OCI-LY3 (cell line): ENCODE measurements around the gene TCEANC.

Source experiments
- H2AFZ ChIP-seq: fragments of 200-600, 300-600 bp; shearing (Covaris generic); 2 replicates; pipeline ENCODE4 v1.6.0; 2014; ENCODE audit warnings: antibody characterized with exemption, low read depth, low read length
- H3K27ac ChIP-seq: fragments of 200-600, 300-600 bp; sonication (generic); 2 replicates; pipeline ENCODE4 v1.5.1; 2014; ENCODE audit warnings: mild to moderate bottlenecking, low read length, moderate library complexity, mixed read lengths
- H3K27me3 ChIP-seq: fragments of 200-600, 300-600 bp; sonication (generic); 2 replicates; pipeline ENCODE4 v1.6.1; 2014; ENCODE audit warnings: low read depth, low read length, mixed read lengths
- H3K36me3 ChIP-seq: fragments of 200-600, 300-600 bp; sonication (generic); replicated peaks from 2 replicates; pipeline ENCODE3; 2014; ENCODE audit warnings: low read depth, low read length, mixed read lengths
- H3K4me1 ChIP-seq: fragments of 300-600, 200-600 bp; sonication (generic); 2 replicates; pipeline ENCODE4 v1.6.1; 2014; ENCODE audit warnings: low read length, mixed read lengths
- H3K4me2 ChIP-seq: fragments of 200-600, 300-600 bp; sonication (generic); 2 replicates; pipeline ENCODE4 v1.6.1; 2014; ENCODE audit warnings: low read length, mixed read lengths
- H3K4me3 ChIP-seq: fragments of 300-600, 200-600 bp; sonication (generic); 2 replicates; pipeline ENCODE4 v1.5.1; 2014; ENCODE audit warnings: antibody characterized with exemption, mild to moderate bottlenecking, low read length, moderate library complexity
- H3K79me2 ChIP-seq: fragments of 300-600, 200-600 bp; shearing (Covaris generic); 2 replicates; pipeline ENCODE4 v1.6.1; 2014; ENCODE audit warnings: mild to moderate bottlenecking, low read length, mixed read lengths
- H3K9ac ChIP-seq: fragments of 300-600, 200-600 bp; shearing (Covaris generic); 2 replicates; pipeline ENCODE4 v1.6.0; 2014; ENCODE audit warnings: mild to moderate bottlenecking, low read length, moderate library complexity
- H3K9me3 ChIP-seq: fragments of 200-600, 300-600 bp; shearing (Covaris generic); 2 replicates; pipeline ENCODE4 v1.6.1; 2014; ENCODE audit warnings: low read length, mixed read lengths; ENCODE audit not compliant: insufficient read depth
- H4K20me1 ChIP-seq: fragments of 200-600, 300-600 bp; sonication (generic); 2 replicates; pipeline ENCODE4 v1.6.1; 2016; ENCODE audit warnings: low read length, mixed read lengths; ENCODE audit not compliant: insufficient read depth
- EZH2phosphoT487 ChIP-seq: fragments of 200-600 bp; shearing (Covaris generic); IDR thresholded peaks from 2 replicates; pipeline ENCODE4 v1.6.1; 2018; ENCODE audit warnings: antibody characterized with exemption, mixed run types, low read depth
- TF ChIP-seq, protein P1 (sequence below): fragments of 200-600, 300-600 bp; sonication (generic); IDR thresholded peaks from 2 replicates; pipeline ENCODE4 v1.5.1; 2014; ENCODE audit warnings: antibody characterized with exemption, low read length, low read depth

The TCEANC gene

DNA sequence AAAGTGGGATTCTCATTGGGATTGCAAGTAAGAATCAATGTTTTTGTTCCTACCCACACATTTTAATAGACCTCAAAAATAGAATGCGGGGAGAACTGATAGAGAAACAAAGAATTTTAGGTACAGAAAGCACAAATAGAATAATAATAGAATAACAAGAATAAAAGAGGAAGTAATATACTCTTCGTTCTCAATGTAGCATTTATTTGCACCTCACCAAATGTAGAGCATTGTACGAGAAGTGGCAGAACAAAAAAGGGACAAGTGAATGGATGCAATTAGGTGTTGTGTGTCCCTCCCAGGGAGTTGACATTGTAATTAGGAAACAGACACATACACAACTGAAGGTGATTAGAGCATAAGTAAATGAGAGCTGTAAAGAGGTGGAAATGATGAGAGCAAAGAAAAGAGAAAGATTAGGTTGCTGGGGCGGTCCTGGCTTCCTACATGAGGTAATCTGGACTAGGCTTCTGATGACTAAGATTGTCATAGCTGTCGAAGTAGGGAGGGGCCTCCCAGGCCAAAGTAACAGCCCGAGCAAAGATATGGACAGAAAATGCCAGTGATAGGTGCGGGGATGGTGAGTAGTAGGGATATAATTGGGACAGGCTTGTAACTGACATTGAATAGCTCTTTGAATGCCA is 46.4 kb downstream of the TCEANC start:
- TF ChIP-seq, protein P1, sequence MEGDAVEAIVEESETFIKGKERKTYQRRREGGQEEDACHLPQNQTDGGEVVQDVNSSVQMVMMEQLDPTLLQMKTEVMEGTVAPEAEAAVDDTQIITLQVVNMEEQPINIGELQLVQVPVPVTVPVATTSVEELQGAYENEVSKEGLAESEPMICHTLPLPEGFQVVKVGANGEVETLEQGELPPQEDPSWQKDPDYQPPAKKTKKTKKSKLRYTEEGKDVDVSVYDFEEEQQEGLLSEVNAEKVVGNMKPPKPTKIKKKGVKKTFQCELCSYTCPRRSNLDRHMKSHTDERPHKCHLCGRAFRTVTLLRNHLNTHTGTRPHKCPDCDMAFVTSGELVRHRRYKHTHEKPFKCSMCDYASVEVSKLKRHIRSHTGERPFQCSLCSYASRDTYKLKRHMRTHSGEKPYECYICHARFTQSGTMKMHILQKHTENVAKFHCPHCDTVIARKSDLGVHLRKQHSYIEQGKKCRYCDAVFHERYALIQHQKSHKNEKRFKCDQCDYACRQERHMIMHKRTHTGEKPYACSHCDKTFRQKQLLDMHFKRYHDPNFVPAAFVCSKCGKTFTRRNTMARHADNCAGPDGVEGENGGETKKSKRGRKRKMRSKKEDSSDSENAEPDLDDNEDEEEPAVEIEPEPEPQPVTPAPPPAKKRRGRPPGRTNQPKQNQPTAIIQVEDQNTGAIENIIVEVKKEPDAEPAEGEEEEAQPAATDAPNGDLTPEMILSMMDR, result no peak
- no peak for TF ChIP-seq EZH2phosphoT487
- H3K27ac ChIP-seq, result peak overlapping the region; percentile 93
- H3K27me3 ChIP-seq, result no peaks in the 10 kb centered on the region
- peaks cover 63% of the 10 kb centered on the region for H4K20me1 ChIP-seq
- peak overlapping the region; percentile 26 for H3K4me3 ChIP-seq
- no peak overlapping the region for H2AFZ ChIP-seq
- H3K79me2 ChIP-seq, result peaks cover 97% of the 10 kb centered on the region
- no peaks in the 10 kb centered on the region for H3K36me3 ChIP-seq
- H3K9me3 ChIP-seq, result no peaks in the 10 kb centered on the region
- H3K9ac ChIP-seq, result peak overlapping the region; percentile 20; the same call in 1 of the 2 replicates
- peak overlapping the region; percentile 55 for H3K4me2 ChIP-seq
- peaks cover 42% of the 10 kb centered on the region for H3K4me1 ChIP-seq

DNA sequence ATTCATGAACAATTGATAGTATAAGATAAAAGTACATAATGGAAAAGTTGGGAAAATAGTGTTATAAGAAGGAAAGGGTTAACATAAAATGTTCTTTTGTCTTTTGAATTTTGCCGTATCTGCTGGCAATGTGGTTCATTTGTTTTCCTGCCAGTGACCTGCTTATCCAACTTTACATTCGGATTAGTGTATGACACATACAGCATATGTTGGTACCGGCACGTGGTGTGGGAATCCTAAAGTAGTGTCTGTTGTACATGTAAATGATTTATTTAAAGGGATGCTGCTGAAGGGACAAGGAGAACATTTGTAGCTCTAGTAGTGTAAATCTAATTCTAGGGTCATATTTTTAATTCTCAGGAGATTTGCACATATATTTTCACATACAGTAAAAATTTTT is 47.4 kb downstream of the TCEANC start:
- peaks cover 95% of the 10 kb centered on the region for H3K79me2 ChIP-seq

DNA sequence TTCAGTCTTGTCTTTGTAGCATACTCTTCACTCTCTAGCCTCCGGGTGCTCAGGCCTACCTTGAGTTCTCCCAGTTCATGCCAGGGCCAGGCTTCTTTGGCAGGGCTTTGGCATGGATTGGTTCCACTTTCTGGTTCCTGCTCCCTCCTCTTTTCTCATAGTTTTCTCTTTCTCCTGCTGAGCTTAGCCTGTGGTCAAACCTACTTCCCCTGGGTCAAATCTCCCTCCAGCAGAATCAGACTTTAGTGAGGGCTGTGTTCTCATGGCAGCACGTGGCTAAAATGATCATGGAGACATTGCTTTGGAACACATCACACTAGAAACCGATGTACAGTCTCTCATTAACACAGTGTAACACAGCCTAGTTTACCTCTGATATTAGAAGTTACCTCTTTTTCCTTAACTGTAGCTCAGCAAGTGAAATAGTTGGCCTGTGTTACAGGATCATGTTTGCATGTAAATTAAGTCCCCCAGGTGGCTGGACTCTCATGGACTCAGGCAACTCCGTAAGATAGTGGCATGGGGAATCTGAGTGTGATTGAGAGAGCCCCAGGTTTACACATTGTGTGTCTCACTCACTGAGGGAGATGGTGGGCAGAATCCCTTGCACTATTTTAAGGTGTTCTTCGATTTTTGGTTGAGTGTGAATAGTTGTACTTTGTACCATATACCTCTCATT is 49.3 kb downstream of the TCEANC start:
- Histone ChIP-seq H4K20me1 (peaks cover 53% of the 10 kb centered on the region), H3K79me2 (peaks cover 91% of the 10 kb centered on the region), H2AFZ (no peak overlapping the region), H3K4me2 (no peak overlapping the region), H3K4me1 (peaks cover 31% of the 10 kb centered on the region), H3K27ac (no peak overlapping the region), H3K36me3 (no peaks in the 10 kb centered on the region), H3K27me3 (no peaks in the 10 kb centered on the region), H3K4me3 (no peak overlapping the region), H3K9ac (no peak overlapping the region), H3K9me3 (no peaks in the 10 kb centered on the region)
- TF ChIP-seq, protein P1, result no peak
- no peak for TF ChIP-seq EZH2phosphoT487

More for the DNA sequence above, 47.4 kb downstream of the TCEANC start:
- peaks cover 55% of the 10 kb centered on the region for H4K20me1 ChIP-seq
- H3K4me3 ChIP-seq, result no peak overlapping the region
- no peak overlapping the region for H3K27ac ChIP-seq
- no peaks in the 10 kb centered on the region for H3K36me3 ChIP-seq
- TF ChIP-seq, protein P1, result no peak
- no peak for TF ChIP-seq EZH2phosphoT487
- H3K27me3 ChIP-seq, result no peaks in the 10 kb centered on the region
- H3K4me1 ChIP-seq, result peaks cover 42% of the 10 kb centered on the region
- H3K9me3 ChIP-seq, result no peaks in the 10 kb centered on the region
- H3K4me2 ChIP-seq, result no peak overlapping the region
- no peak overlapping the region for H3K9ac ChIP-seq
- H2AFZ ChIP-seq, result no peak overlapping the region

DNA sequence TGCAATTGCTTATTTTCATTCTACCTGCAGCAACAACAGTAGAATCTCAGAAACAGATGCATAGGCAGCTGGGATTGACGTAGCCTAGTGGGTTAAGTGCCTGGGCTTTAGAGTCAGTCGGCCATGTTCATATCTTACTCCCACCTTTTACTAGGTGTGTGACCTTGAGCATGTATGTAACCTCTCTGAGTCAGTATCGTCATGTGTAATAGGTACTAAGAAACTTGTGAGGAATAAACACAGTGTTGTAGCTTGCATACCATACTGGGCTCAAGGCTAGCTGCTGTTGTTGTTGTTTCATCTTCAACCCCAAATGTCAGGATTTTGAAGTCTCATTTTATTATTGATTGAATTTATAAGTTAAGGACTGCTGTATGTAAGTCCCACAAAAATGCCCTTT is 50.2 kb downstream of the TCEANC start:
- Histone ChIP-seq H3K36me3 (no peaks in the 10 kb centered on the region), H3K27me3 (no peaks in the 10 kb centered on the region), H4K20me1 (peaks cover 55% of the 10 kb centered on the region), H3K27ac (no peak overlapping the region), H2AFZ (no peak overlapping the region), H3K4me1 (peaks cover 23% of the 10 kb centered on the region), H3K79me2 (peaks cover 93% of the 10 kb centered on the region), H3K4me2 (no peak overlapping the region), H3K4me3 (no peak overlapping the region), H3K9me3 (no peaks in the 10 kb centered on the region), H3K9ac (no peak overlapping the region)
- TF ChIP-seq, protein P1, result no peak
- TF ChIP-seq EZH2phosphoT487, result no peak
